SKM-1 (cell line): ENCODE data around the gene UBE2E2.
"Not testable (repeated sequence)": the region's sequence is repeated elsewhere in the genome, so short reads cannot be mapped to it uniquely, and the experiment has no call there.

ENCODE experiments used
- DNase-seq: peaks from one replicate; lab custom pipeline; 2025; ENCODE audit not compliant: unreplicated experiment; lab: John Stamatoyannopoulos, UW

The UBE2E2 gene

DNA sequence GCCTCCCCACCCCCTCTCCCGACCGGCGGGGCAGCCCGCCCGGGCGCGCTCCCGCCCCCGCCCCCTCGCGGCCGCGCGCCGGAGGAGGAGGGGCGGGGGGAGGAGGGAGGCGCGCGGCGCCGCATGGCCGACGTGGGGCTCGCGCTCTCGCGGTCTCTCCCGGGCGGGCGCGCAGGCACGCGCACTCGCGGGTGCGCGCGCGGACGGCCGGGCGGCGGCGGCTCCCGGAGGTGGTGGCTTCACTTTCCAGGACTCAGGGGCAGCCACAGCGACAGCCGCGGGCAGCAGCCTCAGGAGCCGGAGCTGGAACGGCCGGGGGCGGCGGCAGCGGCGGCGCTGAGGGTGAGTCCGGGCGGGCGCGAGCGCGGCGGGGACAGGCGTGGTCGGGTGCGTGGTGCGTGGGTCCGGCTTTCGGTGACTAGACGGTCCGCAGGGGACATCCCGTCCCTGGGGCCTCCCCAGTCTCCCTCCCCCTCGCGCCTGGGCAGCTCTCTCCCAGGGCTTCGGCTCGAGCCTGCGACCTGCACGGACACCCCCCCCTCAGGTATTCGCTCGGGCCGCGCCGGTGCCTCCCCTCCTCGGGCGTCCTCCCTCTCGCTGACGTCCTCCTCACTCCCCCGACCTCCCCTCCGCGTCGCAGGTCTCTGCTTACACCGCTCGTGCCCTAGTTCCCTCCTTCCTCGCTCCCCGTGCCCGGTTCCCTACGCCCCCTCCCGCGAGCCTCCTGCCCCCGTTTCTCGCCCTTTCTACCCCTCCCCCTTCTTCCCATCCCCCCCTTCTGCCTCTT, at the start of gene UBE2E2:
TSS of gene UBE2E2 (plus strand) at position 407 of the 787 bp plus-strand sequence.
- DNase-seq, result peak; percentile 41

DNA sequence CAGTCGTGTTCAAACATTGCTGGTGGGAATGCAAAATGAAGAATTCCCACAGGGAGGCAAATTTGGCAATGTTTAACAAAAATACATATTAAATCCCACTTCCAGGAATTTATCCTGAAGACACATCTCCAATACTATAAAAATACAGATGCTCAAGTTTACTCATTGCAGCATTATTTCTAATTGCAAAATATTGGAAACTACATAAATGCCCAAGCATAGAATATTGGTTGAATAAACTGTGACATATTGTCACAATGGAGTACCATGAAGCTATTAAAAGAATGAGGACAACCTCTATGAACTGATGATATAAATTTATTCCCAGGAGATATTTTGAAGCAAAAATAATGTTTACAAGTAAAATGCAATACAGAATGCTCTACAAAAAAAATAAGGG, 49.7 kb upstream of the UBE2E2 start:
- DNase-seq, result no peak

DNA sequence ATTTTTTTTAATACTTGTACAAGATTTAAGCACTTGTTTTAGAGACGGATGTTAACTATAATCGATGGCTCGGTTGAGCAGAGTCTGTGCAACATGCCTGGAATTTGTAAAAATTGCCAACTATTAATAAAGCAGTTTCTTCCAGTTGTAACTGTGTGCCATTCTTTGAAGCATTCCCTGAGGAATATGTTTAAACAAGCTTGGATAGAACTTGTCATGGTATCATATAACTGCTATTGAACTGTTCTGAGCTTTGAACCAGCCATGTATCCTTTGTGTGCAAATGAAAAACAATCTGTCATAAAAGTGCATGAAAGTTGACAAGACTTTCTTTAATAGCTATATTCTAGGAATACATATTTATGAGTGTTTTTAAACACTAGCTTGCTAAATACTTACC, 45.8 kb upstream of the UBE2E2 start:
- no peak for DNase-seq

DNA sequence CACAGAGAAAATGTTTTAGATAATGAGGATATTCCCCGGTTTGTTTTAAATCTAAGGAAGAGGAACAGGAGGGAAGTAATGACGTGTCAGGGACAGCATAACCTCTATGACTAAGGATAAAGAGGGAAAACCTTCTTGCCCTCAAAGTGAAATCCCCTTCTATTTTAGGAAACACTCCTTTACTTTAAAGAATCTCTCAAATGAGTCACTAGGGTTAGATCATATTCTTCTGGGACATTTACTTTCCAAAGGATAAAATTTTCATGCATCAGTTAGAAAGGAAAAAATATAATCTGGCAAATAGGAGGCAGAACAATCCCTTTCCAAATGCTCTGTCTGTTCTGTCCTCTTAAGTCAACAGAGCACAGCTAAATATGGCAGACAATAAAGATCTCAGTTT, 43.2 kb upstream of the UBE2E2 start:
- DNase-seq, result no peak

DNA sequence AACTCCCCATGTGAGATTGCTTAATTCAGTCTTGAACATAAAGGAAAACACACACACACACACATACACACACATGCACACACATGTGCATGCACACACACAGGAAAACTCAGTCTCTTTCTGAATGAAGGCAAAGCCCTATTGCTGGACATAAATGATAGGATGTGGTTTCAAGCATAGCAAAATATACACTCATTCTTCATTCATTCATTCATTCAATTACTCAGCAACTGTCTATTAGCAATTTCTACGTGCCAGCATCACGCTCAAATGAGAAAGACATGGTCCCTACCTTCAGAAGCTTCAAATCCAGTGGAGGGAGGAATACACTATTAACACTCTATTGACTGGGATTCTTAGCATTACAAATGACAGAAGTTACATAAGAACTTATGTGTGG, 41.8 kb upstream of the UBE2E2 start:
- no peak for DNase-seq

DNA sequence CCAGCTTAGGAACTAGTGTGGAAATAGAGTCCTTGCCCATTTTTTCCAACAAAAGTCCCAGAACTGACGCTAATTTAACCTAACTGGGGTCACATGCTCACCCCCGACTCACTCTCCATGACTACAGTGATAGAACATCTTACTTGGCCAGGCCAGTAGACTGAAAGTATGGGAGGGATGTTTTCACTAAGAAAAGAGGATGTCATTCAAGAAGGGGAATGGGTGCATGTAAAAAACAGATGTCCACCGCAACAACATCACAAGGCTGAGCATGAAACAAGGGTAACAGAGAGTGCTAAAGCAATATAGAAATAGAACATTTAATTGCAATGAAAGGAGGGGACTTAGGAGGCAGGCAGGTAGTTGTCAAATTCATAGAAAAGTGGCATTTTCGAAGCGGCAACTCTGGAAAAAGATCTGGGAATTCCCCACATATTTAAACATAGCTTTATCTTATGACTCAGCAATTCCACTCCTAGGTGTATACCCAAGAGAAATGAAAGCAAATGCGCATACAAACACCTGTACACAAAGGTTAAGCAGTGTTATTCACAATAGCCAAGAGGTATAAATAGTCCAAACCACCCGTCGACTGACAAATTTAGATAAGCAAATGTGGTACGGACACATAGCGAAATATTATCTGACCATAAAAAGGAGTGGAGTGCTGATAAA, 41.1 kb upstream of the UBE2E2 start:
- DNase-seq, result no peak

DNA sequence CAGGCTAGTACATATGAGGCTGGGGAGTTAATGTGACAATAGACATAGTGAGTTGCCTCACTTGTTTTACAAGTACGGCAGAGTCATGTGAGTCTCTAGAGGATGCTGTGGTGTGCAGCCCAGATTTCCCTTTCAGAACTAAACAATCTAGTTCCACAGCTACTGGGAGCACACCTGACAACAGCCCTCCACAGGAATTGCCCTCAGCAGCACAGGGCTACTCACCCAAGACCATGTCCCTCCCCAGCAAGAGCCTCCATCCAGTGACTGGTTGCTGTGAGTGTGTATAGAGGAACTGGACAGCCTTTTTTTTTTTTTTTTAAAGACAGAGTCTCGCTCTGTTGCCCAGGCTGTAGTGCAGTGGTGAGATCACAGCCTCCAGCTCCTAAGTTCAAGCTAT, 40.2 kb upstream of the UBE2E2 start:
- no peak for DNase-seq

DNA sequence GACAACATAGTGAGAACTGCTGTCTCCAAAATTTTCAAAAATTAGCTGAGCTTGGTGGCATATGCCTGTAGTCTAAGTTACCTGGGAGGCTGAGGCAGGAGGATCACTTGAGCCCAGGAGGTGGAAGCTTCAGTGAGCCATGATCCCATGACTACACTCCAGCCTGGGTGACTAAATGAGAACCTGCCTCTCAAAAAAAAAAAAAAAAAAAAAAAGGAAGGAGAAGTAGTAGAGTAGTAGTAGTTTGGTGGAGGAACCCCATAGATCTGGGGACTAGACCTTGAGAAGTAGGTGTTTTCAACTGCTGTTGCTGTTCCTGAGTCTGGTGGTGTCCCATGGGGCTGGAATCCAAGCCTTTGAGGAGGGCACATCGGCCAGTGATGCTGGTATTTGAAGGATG, 38.4 kb upstream of the UBE2E2 start:
- DNase-seq, result no peak

DNA sequence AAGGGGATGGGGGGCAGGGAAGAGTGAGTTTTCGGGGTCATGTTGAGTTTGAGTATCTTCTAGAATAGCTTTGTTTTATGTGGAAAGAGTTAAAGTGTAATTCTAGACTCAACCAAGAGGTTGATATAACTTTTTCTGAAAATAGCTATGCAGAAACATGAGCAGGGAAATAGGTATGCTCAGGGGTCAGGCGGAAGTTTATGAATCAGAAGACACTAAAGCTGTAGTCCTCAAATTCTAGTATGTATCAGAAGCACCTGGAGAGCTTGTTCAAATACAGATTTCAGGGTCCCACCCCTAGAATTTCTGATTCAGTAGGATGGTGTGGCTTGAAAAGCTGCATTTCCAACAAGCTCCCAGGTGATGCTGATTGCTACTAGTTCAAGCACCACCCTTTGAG, 37.6 kb upstream of the UBE2E2 start:
- no peak for DNase-seq

DNA sequence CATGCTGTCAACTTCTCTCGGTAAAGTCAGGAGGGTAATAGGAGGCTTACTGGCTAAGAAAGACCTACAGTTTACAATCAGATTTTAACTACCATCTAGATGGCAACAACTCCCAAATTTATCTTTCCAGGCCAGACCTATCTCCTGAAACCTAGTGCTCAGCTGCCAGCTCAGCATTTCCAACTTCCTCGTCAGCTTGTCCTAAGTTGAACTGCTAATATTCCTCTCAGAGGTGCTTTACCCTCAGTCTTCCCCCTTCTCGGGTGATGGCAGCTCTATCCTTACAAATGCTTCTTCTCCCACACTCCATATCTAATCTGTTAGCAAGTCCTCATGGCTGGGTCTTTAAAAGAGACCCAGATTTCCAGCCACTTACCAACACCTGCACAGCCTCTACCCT, 36.9 kb upstream of the UBE2E2 start:
- DNase-seq, result no peak

DNA sequence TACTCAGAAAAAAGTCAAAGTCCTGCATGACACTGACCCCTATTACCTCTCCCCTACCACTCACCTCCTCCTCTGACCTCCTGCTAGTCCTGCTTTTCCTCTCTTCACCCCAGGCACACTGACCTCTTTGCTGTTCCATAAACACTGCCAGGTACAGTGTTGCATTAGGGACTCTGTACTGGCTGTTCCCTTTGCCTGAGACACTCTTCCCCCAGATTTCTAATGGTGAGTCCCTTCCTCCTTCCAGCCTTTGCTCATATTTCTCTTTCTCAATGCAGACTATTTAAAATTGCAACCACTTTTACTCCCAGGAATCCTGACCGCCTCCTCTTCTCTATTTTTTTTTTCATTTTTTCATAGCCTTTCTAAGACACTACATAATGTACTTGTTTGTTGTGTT, 36.3 kb upstream of the UBE2E2 start:
- no peak for DNase-seq

DNA sequence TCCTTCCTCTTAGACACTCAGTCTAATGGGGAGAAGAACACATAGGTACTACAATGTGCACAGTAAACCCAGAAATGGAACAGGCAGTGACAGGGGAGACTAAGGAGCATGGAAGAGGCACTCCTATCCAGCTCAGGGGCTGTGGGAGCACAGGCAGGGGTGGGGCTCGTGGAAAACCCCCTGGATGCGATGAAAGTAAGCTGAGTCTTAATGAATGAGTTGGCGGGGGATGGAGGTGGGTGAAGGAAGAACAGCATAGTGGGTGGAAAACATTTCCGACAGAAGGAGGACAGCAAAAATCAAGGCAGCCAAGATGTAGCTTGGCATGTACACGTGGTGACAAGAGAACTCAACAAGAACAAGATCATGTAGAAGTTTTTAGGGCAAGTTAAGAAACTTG, 33.6 kb upstream of the UBE2E2 start:
- no peak for DNase-seq

DNA sequence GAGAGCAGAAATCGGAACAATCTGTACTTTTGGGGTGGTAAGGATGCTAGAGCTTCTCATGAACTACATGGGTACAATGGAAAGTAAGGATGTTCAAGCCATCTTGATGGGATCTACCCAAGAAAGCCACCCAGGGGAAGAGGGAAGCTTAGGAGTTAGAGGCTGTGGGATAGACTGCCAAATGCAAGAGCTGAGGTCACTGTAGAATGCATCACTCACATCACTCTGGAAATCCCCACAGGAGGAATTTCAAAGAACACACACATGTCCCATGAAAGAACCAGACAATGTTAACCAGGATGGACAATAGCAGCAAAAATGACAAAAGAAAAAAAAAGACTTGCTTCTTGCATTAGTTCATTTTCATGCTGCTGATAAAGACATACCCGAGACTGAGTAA, 32.8 kb upstream of the UBE2E2 start:
- no peak for DNase-seq

DNA sequence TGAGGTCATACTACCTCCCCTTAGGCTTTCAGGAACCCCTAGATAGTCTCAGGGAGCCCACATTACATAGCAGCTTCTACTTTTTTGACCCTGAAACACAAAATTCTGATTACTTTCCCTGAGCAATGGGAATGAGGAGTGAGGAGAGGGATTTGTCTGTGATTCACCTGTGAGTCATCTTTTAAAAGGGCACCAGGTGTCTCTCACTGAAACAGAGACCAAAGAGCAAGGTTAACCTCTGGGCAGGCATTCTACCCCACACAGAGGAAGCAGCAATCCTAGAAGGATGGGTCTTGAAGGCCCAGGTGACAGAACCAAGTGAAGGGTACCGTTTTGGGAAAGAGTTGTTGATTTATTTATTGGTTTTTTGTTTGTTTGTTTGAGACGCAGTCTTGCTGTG, 31.1 kb upstream of the UBE2E2 start:
- DNase-seq, result no peak

DNA sequence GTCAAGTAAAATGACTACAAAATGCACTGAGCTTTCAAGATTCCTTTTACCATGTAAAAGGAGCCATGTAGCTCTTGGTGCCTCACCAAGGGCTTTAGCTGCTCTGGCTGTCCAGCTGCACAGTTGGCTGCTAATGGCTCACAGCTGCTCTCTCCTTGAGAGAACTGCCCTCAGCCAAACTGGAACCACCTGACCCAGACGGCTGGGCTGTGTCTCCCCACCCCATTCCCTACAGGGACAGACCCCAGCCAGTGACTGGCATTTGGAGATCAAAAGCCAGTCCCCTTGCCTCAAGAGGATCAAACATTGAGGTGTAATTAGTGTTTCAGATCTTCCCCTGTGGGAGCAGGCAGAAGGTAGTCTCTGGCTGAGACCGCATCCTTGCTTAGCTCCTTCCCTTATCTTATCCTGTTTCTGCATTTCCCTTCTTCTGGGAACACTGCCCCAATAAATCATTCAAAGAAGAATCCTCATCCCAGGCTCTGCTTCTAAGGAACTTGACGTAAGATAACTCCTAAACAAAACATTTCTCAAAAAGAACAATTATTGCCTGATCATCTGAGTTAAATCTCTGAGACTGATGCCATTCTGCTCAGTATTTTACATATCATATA, 28.6 kb upstream of the UBE2E2 start:
- DNase-seq, result no peak

DNA sequence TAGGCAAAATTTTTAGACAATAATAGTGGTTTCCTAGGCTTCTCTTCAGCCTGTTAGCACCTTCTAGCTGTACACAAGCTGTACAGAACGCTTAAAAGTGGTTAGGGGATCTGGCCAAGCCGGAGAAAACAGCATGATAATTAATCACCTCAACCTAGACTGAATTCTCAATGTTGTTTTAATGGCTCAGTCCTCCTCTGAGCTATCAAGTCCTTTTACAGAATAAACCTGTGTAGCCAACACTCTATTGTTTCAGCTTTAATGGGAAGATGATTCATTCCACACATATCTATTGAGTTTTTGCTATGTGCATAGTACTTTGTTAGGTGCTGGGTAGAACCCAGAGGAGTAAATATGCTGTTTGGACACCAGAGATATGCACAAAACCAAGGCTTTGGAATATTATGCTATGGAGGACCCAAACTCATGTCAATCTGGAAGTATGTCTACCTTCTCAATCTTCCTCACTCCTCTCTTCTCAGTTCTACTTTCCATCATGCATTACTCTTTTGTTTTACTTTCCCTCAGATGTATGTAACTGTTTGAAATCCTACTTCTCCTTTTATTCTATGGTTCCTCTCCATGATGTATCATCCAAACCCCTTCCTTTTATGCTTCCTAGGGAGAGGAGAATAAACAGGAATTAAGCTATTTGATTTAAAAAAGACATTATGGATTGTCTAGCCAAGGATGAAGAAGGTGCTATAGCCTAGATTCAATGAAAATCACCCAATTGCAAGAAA, 27.6 kb upstream of the UBE2E2 start:
- no peak for DNase-seq

DNA sequence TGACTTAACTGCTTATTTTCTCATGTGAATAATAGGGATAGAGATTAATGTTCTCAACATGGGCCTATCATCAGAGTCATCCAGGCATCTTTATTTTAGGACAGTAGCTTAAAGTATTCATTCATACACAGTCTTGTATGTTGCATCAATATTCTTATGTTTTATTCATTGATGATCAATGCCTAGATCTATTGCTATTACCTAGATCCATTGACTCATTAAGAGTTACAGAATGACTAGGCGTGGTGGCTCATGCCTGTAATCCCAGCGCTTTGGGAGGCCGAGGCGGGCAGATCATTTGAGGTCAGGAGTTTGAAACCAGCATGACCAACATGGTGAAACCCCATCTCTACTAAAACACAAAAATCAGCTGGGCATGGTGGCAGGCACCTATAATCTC, 26.3 kb upstream of the UBE2E2 start:
- not testable (repeated sequence) for DNase-seq

DNA sequence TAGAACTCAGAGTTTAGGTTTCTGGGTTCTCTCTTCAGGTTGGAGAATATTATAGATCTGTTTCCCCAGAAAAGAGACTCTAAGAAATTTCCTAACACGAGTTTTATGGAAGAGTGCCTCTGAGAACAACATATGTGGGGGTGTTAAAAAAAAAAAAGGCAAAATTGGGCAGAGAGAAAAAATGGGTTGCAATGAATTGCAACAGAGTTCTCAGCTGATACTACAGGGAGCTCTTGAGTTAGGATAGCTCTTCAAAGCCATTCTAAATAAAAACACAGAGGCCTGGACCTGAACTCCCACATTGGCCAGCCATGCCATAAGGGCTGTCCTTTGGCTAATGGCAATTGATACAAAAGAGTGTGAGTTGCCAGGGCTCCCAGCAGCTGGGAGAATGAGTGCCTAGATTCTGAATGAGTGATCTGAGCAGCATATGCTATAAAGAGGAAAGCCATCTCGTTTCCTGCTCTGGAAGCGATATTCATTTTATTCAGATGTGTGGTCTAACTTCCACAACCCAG, 20.1 kb upstream of the UBE2E2 start:
- DNase-seq, result no peak

DNA sequence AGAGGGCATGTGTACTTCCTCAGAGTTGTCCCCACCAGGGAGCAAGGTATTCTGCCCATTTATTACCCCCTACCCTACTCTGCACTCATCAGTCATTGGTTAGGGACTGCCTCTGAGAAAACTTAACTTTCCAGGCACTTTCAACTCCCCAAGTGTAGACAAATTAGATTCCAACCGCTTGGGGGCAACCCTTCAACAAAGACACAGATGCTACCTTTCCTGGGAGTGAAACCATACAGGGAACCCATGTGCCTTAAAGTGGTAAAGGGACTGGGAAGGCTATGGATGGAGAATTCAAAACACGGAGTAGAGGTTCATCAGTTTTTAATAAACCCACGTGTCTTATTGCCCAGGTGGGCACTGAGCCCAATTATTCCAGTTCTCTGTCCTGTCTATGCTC, 19.4 kb upstream of the UBE2E2 start:
- DNase-seq, result no peak

DNA sequence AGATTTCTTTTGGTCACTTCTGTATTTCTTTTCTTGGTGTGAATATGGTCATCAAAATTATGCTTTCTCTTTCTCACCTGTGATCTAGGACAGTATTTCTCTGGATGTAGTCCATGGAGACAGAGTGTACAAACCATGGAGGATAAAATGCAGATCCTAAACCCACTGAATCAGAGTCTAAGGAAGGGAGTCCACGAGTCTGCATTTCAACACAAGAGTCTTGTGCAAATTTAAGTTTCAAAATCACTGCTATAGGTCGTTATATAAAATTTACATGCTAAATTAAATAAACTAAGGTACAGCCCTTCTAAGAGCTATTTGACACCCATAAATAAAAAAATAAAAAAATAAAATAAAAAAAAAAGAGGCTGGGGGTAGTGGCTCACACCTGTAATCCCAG, 17.3 kb upstream of the UBE2E2 start:
- DNase-seq, result no peak

DNA sequence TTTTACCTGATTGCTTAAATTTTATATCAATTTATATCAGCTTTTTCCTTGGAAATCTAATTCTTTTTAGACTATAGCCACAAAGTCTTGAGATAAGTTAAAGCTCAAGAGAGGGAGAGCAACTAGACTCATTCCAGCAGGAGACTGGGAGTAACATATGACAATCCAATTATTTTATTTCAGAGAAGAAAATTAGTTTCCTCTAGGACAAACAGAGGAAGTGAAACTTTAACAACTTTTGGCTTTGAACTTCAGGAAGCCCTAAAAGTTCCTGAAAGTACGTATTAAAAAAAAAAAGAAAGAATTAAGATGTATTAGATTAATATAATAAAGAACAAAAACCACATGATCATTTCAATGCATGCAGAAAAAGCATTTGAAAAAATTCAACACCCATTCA, 13.9 kb upstream of the UBE2E2 start:
- no peak for DNase-seq
